GM13977 (cell line): ENCODE measurements around the gene MON2.

Source experiments
- DNase-seq: peaks from one replicate; pipeline ENCODE4 v3.0.0; 2012; ENCODE audit warnings: low spot score
- CTCF ChIP-seq: IDR thresholded peaks from 2 replicates; pipeline ENCODE4 v1.5.1; 2012; ENCODE audit warnings: mild to moderate bottlenecking, control low read depth; ENCODE audit not compliant: insufficient read depth; ENCODE audit errors: extremely low read depth, missing control alignments
- in situ Hi-C: fragments of 300-500 bp; cut with MboI; formaldehyde crosslinking; loops from one replicate; pipeline ENCODE4 v1.12.0; 2022; ENCODE audit warnings: low sequenced_read_pairs, low pct_unique_long_range_greater_than_20kb, mixed read lengths, inconsistent platforms; ENCODE audit not compliant: unreplicated experiment

The MON2 gene

GRCh38 chr12:62520361-62520760, 53.7 kb downstream of the MON2 start:
- TF ChIP-seq CTCF: no peak
- in situ Hi-C loops: no loop called here
- no peak for DNase-seq

GRCh38 chr12:62522984-62523383, 56.4 kb downstream of the MON2 start:
- TF ChIP-seq CTCF: peak; percentile 27
- in situ Hi-C loops: no loop called here
- DNase-seq: no peak

GRCh38 chr12:62523619-62524018, 57.0 kb downstream of the MON2 start:
- DNase-seq: no peak
- in situ Hi-C loops: no loop called here
- no peak for TF ChIP-seq CTCF

GRCh38 chr12:62525271-62525670, 58.6 kb downstream of the MON2 start:
- no peak for TF ChIP-seq CTCF
- in situ Hi-C loops: no loop called here
- no peak for DNase-seq

- no peak for TF ChIP-seq CTCF
- in situ Hi-C loops: no loop called here
- no peak for DNase-seq
Observed at GRCh38 chr12:62530596-62530995, 64.0 kb downstream of the MON2 start.

- in situ Hi-C loops: no loop called here
- TF ChIP-seq CTCF: no peak
- no peak for DNase-seq
Observed at GRCh38 chr12:62532333-62532732, 65.7 kb downstream of the MON2 start.
